ENCODE data around the gene ADAT2. TPM values are rescaled to one million over a fixed set of nuclear protein-coding genes. Genes with fewer than 3 reads are reported as not detected.
A peak's percentile ranks its signal among the peaks of the same experiment; 100 is the strongest.

ADAT2 gene
- polyA plus RNA-seq, 5 donors = 25.1 to 38.9 (median 29.1) TPM

GRCh38 chr6:143443096-143443495 is 7.4 kb downstream of the ADAT2 start:
- DNase-seq = no peak

- no peak for DNase-seq
Observed at GRCh38 chr6:143441680-143442545, 8.6 kb downstream of the ADAT2 start.

- DNase-seq = no peak
Observed at GRCh38 chr6:143441010-143441409, 9.5 kb downstream of the ADAT2 start.

GRCh38 chr6:143432588-143432987 is 17.9 kb downstream of the ADAT2 start:
- no peak for DNase-seq

GRCh38 chr6:143431226-143431625 is 19.3 kb downstream of the ADAT2 start:
- DNase-seq = no peak

GRCh38 chr6:143429970-143430369 is 20.5 kb downstream of the ADAT2 start:
- no peak for DNase-seq

GRCh38 chr6:143427109-143427817 is 23.2 kb downstream of the ADAT2 start:
- peak; percentile 86 to 92 for DNase-seq

GRCh38 chr6:143426026-143426425 is 24.5 kb downstream of the ADAT2 start:
- no peak for DNase-seq

GRCh38 chr6:143419526-143419925 is 31.0 kb downstream of the ADAT2 start:
- DNase-seq = no peak

- DNase-seq = no peak
Observed at GRCh38 chr6:143414769-143415168, 35.7 kb downstream of the ADAT2 start.

- no peak for DNase-seq
Observed at GRCh38 chr6:143410859-143411270, 39.6 kb downstream of the ADAT2 start.

GRCh38 chr6:143408787-143409162 is 41.7 kb downstream of the ADAT2 start:
- DNase-seq = no peak

- DNase-seq = no peak
Observed at GRCh38 chr6:143408151-143408786, 42.2 kb downstream of the ADAT2 start.

GRCh38 chr6:143406673-143407072 is 43.8 kb downstream of the ADAT2 start:
- no peak for DNase-seq

- DNase-seq = no peak
Observed at GRCh38 chr6:143405373-143406154, 44.9 kb downstream of the ADAT2 start.

- DNase-seq = no peak
Observed at GRCh38 chr6:143402721-143403336, 47.7 kb downstream of the ADAT2 start.

GRCh38 chr6:143401636-143402370 is 48.7 kb downstream of the ADAT2 start:
- no peak for DNase-seq

GRCh38 chr6:143401068-143401446 is 49.4 kb downstream of the ADAT2 start:
- DNase-seq = no peak

- peak in 1 of 2 donors; percentile 26 for DNase-seq
Observed at GRCh38 chr6:143400258-143401067, 50.0 kb downstream of the ADAT2 start.

GRCh38 chr6:143399775-143400174 is 50.7 kb downstream of the ADAT2 start:
- DNase-seq = no peak

Measured in right lung (tissue), 5 donors.